GM23248 (cell line): ENCODE measurements around the gene PCED1B. TPM values are rescaled to one million over a fixed set of nuclear protein-coding genes. Genes with fewer than 3 reads are reported as not detected.
"Not testable (repeated sequence)": the region's sequence is repeated elsewhere in the genome, so short reads cannot be mapped to it uniquely, and the experiment has no call there.

ENCODE experiments used
- DNase-seq: peaks from one replicate; pipeline ENCODE4 v3.0.0-alpha.2; 2015
- H2AFZ ChIP-seq: fragments of 200-600 bp; sonication (generic); 2 replicates; pipeline ENCODE4 v1.6.1; 2016; ENCODE audit warnings: antibody characterized with exemption
- H3F3A ChIP-seq: fragments of 200-600 bp; sonication (generic); 2 replicates; pipeline ENCODE4 v1.6.1; 2016; ENCODE audit warnings: mild to moderate bottlenecking, antibody characterized with exemption, mixed run types; ENCODE audit not compliant: insufficient read depth
- H3K27ac ChIP-seq: fragments of 200-600 bp; sonication (generic); 2 replicates; pipeline ENCODE4 v1.5.1; 2016; ENCODE audit warnings: mild to moderate bottlenecking
- H3K27me3 ChIP-seq: fragments of 200-600 bp; sonication (generic); replicated peaks from 2 replicates; pipeline ENCODE4 v1.6.1; 2016; ENCODE audit warnings: mild to moderate bottlenecking; ENCODE audit not compliant: insufficient read depth
- H3K36me3 ChIP-seq: fragments of 200-600 bp; sonication (generic); 2 replicates; pipeline ENCODE4 v1.6.1; 2016; ENCODE audit warnings: low read depth, mild to moderate bottlenecking
- H3K4me1 ChIP-seq: fragments of 200-600 bp; sonication (generic); 2 replicates; pipeline ENCODE4 v1.6.1; 2016; ENCODE audit warnings: mild to moderate bottlenecking; ENCODE audit not compliant: insufficient read depth
- H3K4me2 ChIP-seq: fragments of 200-600 bp; sonication (generic); one replicate; pipeline ENCODE4 v1.6.1; 2016; ENCODE audit warnings: mild to moderate bottlenecking; ENCODE audit not compliant: unreplicated experiment
- H3K4me3 ChIP-seq: fragments of 200-600 bp; sonication (generic); 2 replicates; pipeline ENCODE4 v1.5.1; 2016; ENCODE audit warnings: mild to moderate bottlenecking
- H3K79me2 ChIP-seq: fragments of 200-600 bp; sonication (generic); 2 replicates; pipeline ENCODE4 v1.6.1; 2016; ENCODE audit warnings: mild to moderate bottlenecking; ENCODE audit not compliant: insufficient read depth
- H3K9ac ChIP-seq: fragments of 200-600 bp; sonication (generic); 2 replicates; pipeline ENCODE4 v1.6.1; 2016; ENCODE audit warnings: mild to moderate bottlenecking
- H3K9me2 ChIP-seq: fragments of 200-600 bp; sonication (generic); 2 replicates; pipeline ENCODE4 v1.6.1; 2016; ENCODE audit warnings: mixed run types, mild to moderate bottlenecking, moderate library complexity; ENCODE audit not compliant: insufficient read depth
- H3K9me3 ChIP-seq: fragments of 200-600 bp; sonication (generic); one replicate; pipeline ENCODE4 v1.6.1; 2017; ENCODE audit warnings: low read depth
- H4K20me1 ChIP-seq: fragments of 200-600 bp; sonication (generic); 2 replicates; pipeline ENCODE4 v1.6.0; 2016; ENCODE audit not compliant: insufficient read depth
- EZH2 ChIP-seq: fragments of 200-600 bp; sonication (generic); IDR thresholded peaks from 2 replicates; pipeline ENCODE4 v1.6.1; 2018; ENCODE audit warnings: antibody characterized with exemption, mild to moderate bottlenecking; ENCODE audit not compliant: insufficient read depth, poor library complexity, severe bottlenecking
- EZH2phosphoT487 ChIP-seq: fragments of 200-600 bp; sonication (generic); IDR thresholded peaks from 2 replicates; pipeline ENCODE4 v1.6.1; 2018; ENCODE audit warnings: antibody characterized with exemption, moderate library complexity, mild to moderate bottlenecking, low read depth; ENCODE audit not compliant: insufficient read depth
- WGBS, 2 experiments: methylation state at CpG; one replicate each; pipeline ENCODE4 v1.1.6; 2015 to 2017; ENCODE audit warnings: low lambda C conversion rate in 2 of 2, low coverage in 1 of 2; ENCODE audit errors: missing lambda C conversion rate in 2 of 2; 5-methylcytosine and 5-hydroxymethylcytosine counted together
- in situ Hi-C: fragments of 300-500 bp; cut with MboI; formaldehyde crosslinking; loops from 2 replicates; pipeline ENCODE4 v1.15.0; 2020
- polyA plus RNA-seq: library from polyadenylated mRNA; unstranded; fragments of >200 nt; fragmentation: Nextera tagmentation; extraction: Ambion mirVana; gene quantifications from 2 replicates; pipeline ENCODE4 v1.2.1, GENCODE V29; 2016
- total RNA-seq: library from RNA; depleted of rRNA; stranded (reverse); fragments of >200 nt; shearing (Covaris generic); gene quantifications from 2 replicates; pipeline ENCODE4 v1.2.3, GENCODE V29; 2014

PCED1B gene
- total and polyA plus RNA-seq, 2 experiments from 2014 or later, result 3.5 to 3.6 TPM

- no peaks in the 10 kb centered on the region for H3K9me2 ChIP-seq
- 60 to 66% methylated on average over 3 of the region's 3 CpGs for WGBS, 2 experiments
- in situ Hi-C loops, result no loop called here
These were observed 134.7 kb downstream of the PCED1B start for GRCh38 chr12:47214001-47214619.

DNA sequence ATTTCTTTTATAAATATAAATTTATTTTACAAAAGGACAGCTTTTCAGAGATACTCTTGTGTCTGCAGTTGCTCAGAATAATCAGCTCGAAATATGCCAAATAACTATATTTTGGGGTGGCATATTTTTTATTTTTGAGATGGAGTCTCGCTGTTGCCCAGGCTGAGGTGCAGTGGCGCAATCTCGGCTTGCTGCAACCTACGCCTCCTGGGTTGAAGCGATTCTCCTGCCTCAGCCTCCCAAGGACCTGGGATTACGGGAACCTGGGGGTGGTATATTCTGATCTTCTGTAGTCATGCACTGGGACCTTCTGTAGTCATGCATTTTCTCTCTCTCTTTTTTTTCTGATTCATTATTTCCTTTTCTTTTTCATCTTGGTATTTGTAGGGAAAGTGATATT, 135.3 kb downstream of the PCED1B start:
- H3K27ac ChIP-seq, result no peak overlapping the region
- H4K20me1 ChIP-seq, result no peaks in the 10 kb centered on the region
- peaks cover 14% of the 10 kb centered on the region for H3K4me1 ChIP-seq
- TF ChIP-seq EZH2, result no peak
- H3K4me2 ChIP-seq, result no peak overlapping the region
- no peak overlapping the region for H3K4me3 ChIP-seq
- no peaks in the 10 kb centered on the region for H3K79me2 ChIP-seq
- H2AFZ ChIP-seq, result no peak overlapping the region
- in situ Hi-C loops, result no loop called here
- H3K9me2 ChIP-seq, result no peaks in the 10 kb centered on the region
- 94 to 98% methylated on average over 7 of the region's 7 CpGs for WGBS, 2 experiments
- no peaks in the 10 kb centered on the region for H3K36me3 ChIP-seq
- H3K27me3 ChIP-seq, result no peaks in the 10 kb centered on the region
- DNase-seq, result no peak
- H3K9ac ChIP-seq, result no peak overlapping the region
- no peaks in the 10 kb centered on the region for H3K9me3 ChIP-seq
- peaks cover 7% of the 10 kb centered on the region for H3F3A ChIP-seq

More at GRCh38 chr12:47214001-47214619, 134.7 kb downstream of the PCED1B start:
- H3F3A ChIP-seq, result peaks cover 3% of the 10 kb centered on the region; the same call in 1 of the 2 replicates
- H2AFZ ChIP-seq, result no peak overlapping the region
- H3K27ac ChIP-seq, result no peak overlapping the region
- TF ChIP-seq EZH2phosphoT487 (no peak), EZH2 (no peak)
- DNase-seq, result no peak
- H3K4me3 ChIP-seq, result no peak overlapping the region
- no peaks in the 10 kb centered on the region for H3K9me3 ChIP-seq
- no peaks in the 10 kb centered on the region for H3K27me3 ChIP-seq
- H3K4me1 ChIP-seq, result peaks cover 11% of the 10 kb centered on the region
- H4K20me1 ChIP-seq, result no peaks in the 10 kb centered on the region
- H3K36me3 ChIP-seq, result no peaks in the 10 kb centered on the region
- H3K79me2 ChIP-seq, result no peaks in the 10 kb centered on the region
- no peak overlapping the region for H3K4me2 ChIP-seq
- H3K9ac ChIP-seq, result no peak overlapping the region

DNA sequence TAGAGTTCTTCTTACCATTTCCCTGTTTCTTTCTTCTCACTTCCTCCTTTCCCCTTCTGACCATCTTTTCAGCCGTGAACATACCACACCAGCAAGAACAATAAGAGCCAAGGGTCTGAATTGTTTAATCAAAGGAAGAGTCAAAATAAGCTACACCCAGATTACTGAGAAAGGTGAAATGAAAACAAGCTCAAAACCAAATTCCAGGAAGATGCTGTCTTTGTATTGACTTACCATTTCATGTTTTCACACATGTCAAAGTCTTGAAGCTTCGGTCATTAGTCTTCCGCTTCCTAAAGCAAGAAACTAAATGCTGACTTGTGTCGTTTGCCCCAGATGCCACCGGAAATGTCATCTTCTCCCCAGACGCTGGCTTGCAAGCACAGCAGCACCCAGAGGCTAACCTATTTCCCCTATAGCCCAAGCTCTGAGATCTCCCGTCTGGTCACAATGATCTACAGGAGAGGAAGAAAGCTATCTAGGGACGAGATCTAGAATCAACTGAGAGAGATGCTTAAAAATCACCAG, 136.8 kb downstream of the PCED1B start:
- WGBS, 2 experiments, result 90 to 91% methylated on average over 8 of the region's 8 CpGs
- H3K27me3 ChIP-seq, result no peaks in the 10 kb centered on the region
- DNase-seq, result no peak
- no peaks in the 10 kb centered on the region for H3K9me3 ChIP-seq
- in situ Hi-C loops, result no loop called here
- no peak overlapping the region for H3K27ac ChIP-seq
- no peaks in the 10 kb centered on the region for H4K20me1 ChIP-seq
- no peaks in the 10 kb centered on the region for H3K36me3 ChIP-seq
- H3K9me2 ChIP-seq, result no peaks in the 10 kb centered on the region
- no peak overlapping the region for H2AFZ ChIP-seq
- H3K4me2 ChIP-seq, result peak overlapping the region; percentile 10
- H3K9ac ChIP-seq, result no peak overlapping the region
- no peaks in the 10 kb centered on the region for H3K79me2 ChIP-seq
- H3K4me3 ChIP-seq, result no peak overlapping the region
- H3K4me1 ChIP-seq, result peaks cover 14% of the 10 kb centered on the region
- no peak for TF ChIP-seq EZH2phosphoT487
- TF ChIP-seq EZH2, result no peak
- peaks cover 7% of the 10 kb centered on the region for H3F3A ChIP-seq

GRCh38 chr12:47217595-47217869, 138.1 kb downstream of the PCED1B start:
- H4K20me1 ChIP-seq, H3K4me2 ChIP-seq, H3K9ac ChIP-seq, H3K9me3 ChIP-seq, H3K9me2 ChIP-seq, H3K27me3 ChIP-seq, H3K27ac ChIP-seq, H3F3A ChIP-seq, H3K4me3 ChIP-seq, H3K36me3 ChIP-seq, H3K79me2 ChIP-seq, H2AFZ ChIP-seq, in situ Hi-C loops, DNase-seq: not testable (repeated sequence)
- WGBS, 2 experiments, result 95 to 97% methylated on average over 8 of the region's 8 CpGs
- H3K4me1 ChIP-seq, result peaks cover 14% of the 10 kb centered on the region

DNA sequence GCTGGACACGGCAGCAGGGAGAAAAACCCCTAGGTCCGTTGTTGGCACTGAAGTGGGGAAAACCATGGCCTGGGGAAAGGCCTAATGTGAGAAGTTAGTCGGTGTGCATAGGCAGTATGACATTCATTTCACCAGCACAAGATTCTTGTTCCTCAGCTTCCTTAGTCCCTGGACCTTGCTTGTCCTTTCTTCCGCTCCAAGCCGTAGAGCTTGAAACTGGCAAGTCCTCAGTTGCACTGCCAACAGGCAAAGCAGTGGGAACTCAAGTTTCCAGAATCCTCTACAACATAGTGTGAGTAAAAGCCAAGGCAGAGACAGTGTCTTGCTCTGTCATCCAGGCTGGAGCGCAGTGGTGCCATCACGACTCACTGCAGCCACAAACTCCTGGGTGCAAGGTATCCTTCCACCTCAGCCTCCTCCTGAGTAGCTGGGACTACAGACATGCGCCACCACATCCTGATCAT, 138.8 kb downstream of the PCED1B start:
- Histone ChIP-seq H3K4me2 (no peak overlapping the region), H3K27ac (no peak overlapping the region), H2AFZ (no peak overlapping the region), H3K9ac (no peak overlapping the region), H3K9me3 (no peaks in the 10 kb centered on the region), H3K4me1 (peaks cover 14% of the 10 kb centered on the region), H3K79me2 (no peaks in the 10 kb centered on the region), H3K9me2 (no peaks in the 10 kb centered on the region), H3K36me3 (no peaks in the 10 kb centered on the region), H3K27me3 (no peaks in the 10 kb centered on the region), H3F3A (peaks cover 7% of the 10 kb centered on the region), H4K20me1 (no peaks in the 10 kb centered on the region), H3K4me3 (no peak overlapping the region)
- no peak for TF ChIP-seq EZH2
- TF ChIP-seq EZH2phosphoT487, result no peak
- in situ Hi-C loops, result no loop called here
- 94 to 98% methylated on average over 8 of the region's 8 CpGs for WGBS, 2 experiments
- no peak for DNase-seq
